Retinal pigment epithelial cell (primary cell): ENCODE data around the gene KRTAP10-4.

ENCODE experiments used
- DNase-seq: peaks from one replicate; pipeline ENCODE4 v3.0.0-alpha.2; 2010; ENCODE audit warnings: low read depth
- H3K4me3 ChIP-seq: 2 replicates; pipeline ENCODE4 v1.5.1; 2011; ENCODE audit warnings: mild to moderate bottlenecking, low read length, control low read depth, moderate library complexity
- CTCF ChIP-seq: conservative IDR thresholded peaks from 2 replicates; pipeline ENCODE4 v1.5.1; 2011; ENCODE audit warnings: low read depth, low read length, control low read depth, inconsistent platforms

The KRTAP10-4 gene

GRCh38 chr21:44618909-44619308 lies 45.4 kb downstream of the KRTAP10-4 start:
- no peak overlapping the region for H3K4me3 ChIP-seq
- no peak for TF ChIP-seq CTCF
- DNase-seq = no peak

GRCh38 chr21:44619886-44620285 lies 46.4 kb downstream of the KRTAP10-4 start:
- no peak overlapping the region for H3K4me3 ChIP-seq
- TF ChIP-seq CTCF = no peak

DNA sequence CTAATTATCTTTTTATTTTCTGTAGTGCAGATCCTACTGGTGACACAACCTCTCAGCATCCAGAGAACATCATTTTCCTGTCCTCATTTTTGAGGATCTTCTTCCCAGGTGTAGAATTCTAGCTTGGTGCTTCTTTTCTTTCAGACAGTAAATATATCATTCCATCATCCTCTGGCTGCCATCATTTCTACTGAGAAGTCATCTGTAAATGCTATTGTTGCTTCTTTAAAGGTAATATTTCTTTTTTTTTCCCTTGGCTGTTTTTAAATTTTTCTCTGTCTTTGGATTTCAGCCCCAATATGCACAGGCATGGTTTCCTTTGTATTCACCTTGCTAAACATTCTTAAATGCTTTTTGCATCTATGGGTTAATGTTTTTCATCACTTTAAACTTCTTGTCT lies 50.0 kb downstream of the KRTAP10-4 start:
- no peak overlapping the region for H3K4me3 ChIP-seq
- TF ChIP-seq CTCF = no peak
- no peak for DNase-seq

More at GRCh38 chr21:44619886-44620285, 46.4 kb downstream of the KRTAP10-4 start:
- DNase-seq = no peak
